H1 (cell line): Measurements from ENCODE around the gene PIP5K1B. TPM values are rescaled to one million over a fixed set of nuclear protein-coding genes. Genes with fewer than 3 reads are reported as not detected.
"Not testable (repeated sequence)": the region's sequence is repeated elsewhere in the genome, so short reads cannot be mapped to it uniquely, and the experiment has no call there.

Source experiments
- CTCF ChIA-PET: fragments of 300-600 bp; sonication (Branson Sonifier 250); formaldehyde crosslinking; loops from one replicate; lab custom pipeline; 2021; ENCODE audit not compliant: partially characterized antibody; lab: Charles Lee
- POLR2A ChIA-PET: fragments of 300-600 bp; sonication (Branson Sonifier 250); formaldehyde crosslinking; loops from one replicate; lab custom pipeline; 2021; ENCODE audit warnings: inconsistent platforms; ENCODE audit not compliant: partially characterized antibody; lab: Charles Lee
- DNase-seq, 2 experiments: peaks; one replicate each; pipeline versions ENCODE4 v3.0.0 to v3.0.0-alpha.2; 2010 to 2022; ENCODE audit warnings: low spot score in 2 of 2, low read depth in 1 of 2, mixed read lengths in 1 of 2
- FAIRE-seq: peaks from 2 replicates; lab custom pipeline; 2011; peaks lifted over from hg19 to GRCh38; lab: Jason Lieb, UNC
- H2AFZ ChIP-seq: 2 replicates; pipeline ENCODE4 v1.8.1; 2012; ENCODE audit warnings: low read length, inconsistent platforms
- H2AK5ac ChIP-seq: 2 replicates; pipeline ENCODE4 v1.6.1; 2013; ENCODE audit warnings: low read depth, low read length
- H2BK120ac ChIP-seq: replicated peaks from 2 replicates; pipeline ENCODE3; 2013; ENCODE audit warnings: low read depth, low read length, inconsistent platforms
- H2BK12ac ChIP-seq: 2 replicates; pipeline ENCODE4 v1.6.1; 2013; ENCODE audit warnings: low read depth, low read length
- H2BK15ac ChIP-seq: 2 replicates; pipeline ENCODE4 v1.6.1; 2013; ENCODE audit warnings: low read length
- H2BK20ac ChIP-seq: 2 replicates; pipeline ENCODE4 v1.6.1; 2013; ENCODE audit warnings: low read length
- H2BK5ac ChIP-seq: 2 replicates; pipeline ENCODE4 v1.6.1; 2013; ENCODE audit warnings: low read depth, low read length
- H3K14ac ChIP-seq: 2 replicates; pipeline ENCODE4 v1.6.1; 2013; ENCODE audit warnings: inconsistent platforms; ENCODE audit not compliant: insufficient read length
- H3K18ac ChIP-seq: 2 replicates; pipeline ENCODE4 v1.6.1; 2013; ENCODE audit warnings: low read length; ENCODE audit errors: extremely low read depth
- H3K23ac ChIP-seq: 2 replicates; pipeline ENCODE4 v1.6.1; 2013; ENCODE audit warnings: inconsistent platforms; ENCODE audit not compliant: insufficient read length
- H3K23me2 ChIP-seq: 2 replicates; pipeline ENCODE4 v1.6.1; 2013; ENCODE audit warnings: low read depth, low read length
- H3K27ac ChIP-seq: 2 replicates; pipeline ENCODE4 v1.6.1; 2011; ENCODE audit warnings: low read depth, low read length, inconsistent platforms
- H3K27me3 ChIP-seq, 4 experiments: replicated peaks in 1 of 4; 1 replicate in 1 of 4; 2 replicates in 3 of 4; pipeline versions ENCODE4 v1.6.1 to v1.8.1; 2011 to 2013; ENCODE audit warnings: low read length in 3 of 4, mild to moderate bottlenecking in 3 of 4, inconsistent platforms in 2 of 4, mixed read lengths in 2 of 4, moderate library complexity in 1 of 4; ENCODE audit not compliant: control insufficient read depth in 3 of 4, insufficient read depth in 3 of 4; ENCODE audit errors: extremely low read depth in 1 of 4
- H3K36me3 ChIP-seq, 4 experiments: 2 replicates each; pipeline versions ENCODE4 v1.6.1 to v1.8.1; 2011 to 2013; ENCODE audit warnings: mild to moderate bottlenecking in 4 of 4, low read length in 3 of 4, moderate library complexity in 2 of 4, control low read depth in 1 of 4, inconsistent platforms in 1 of 4; ENCODE audit not compliant: insufficient read depth in 4 of 4, control insufficient read depth in 2 of 4
- H3K4ac ChIP-seq: replicated peaks from 2 replicates; pipeline ENCODE3; 2013; ENCODE audit warnings: low read length, low read depth, mixed read lengths, inconsistent platforms; ENCODE audit not compliant: insufficient read length
- H3K4me1 ChIP-seq, 4 experiments: replicated peaks in 1 of 4; 1 replicate in 1 of 4; 2 replicates in 3 of 4; pipeline versions ENCODE4 v1.6.1 to v1.8.1; 2011 to 2013; ENCODE audit warnings: low read length in 3 of 4, inconsistent platforms in 2 of 4, mixed read lengths in 1 of 4; ENCODE audit not compliant: insufficient read depth in 4 of 4, control insufficient read depth in 3 of 4
- H3K4me2 ChIP-seq, 2 experiments: 2 replicates each; pipeline versions ENCODE4 v1.6.1 to v1.8.1; 2011 to 2013; ENCODE audit warnings: low read depth in 2 of 2, low read length in 2 of 2, control low read depth in 1 of 2, inconsistent platforms in 1 of 2, mild to moderate bottlenecking in 1 of 2; ENCODE audit not compliant: insufficient read depth in 1 of 2
- H3K4me3 ChIP-seq, 4 experiments: fragments of 200-600, 300-600 bp in 1 of 4; sonication (generic), shearing (Covaris generic), sonication (Bioruptor Twin) in 1 of 4; 2 replicates each; pipeline versions ENCODE4 v1.5.1 to v1.8.1; 2011 to 2016; ENCODE audit warnings: low read length in 4 of 4, low read depth in 3 of 4, control low read depth in 2 of 4, inconsistent platforms in 2 of 4, mild to moderate bottlenecking in 2 of 4, mixed read lengths in 1 of 4, moderate library complexity in 1 of 4; ENCODE audit not compliant: insufficient read depth in 2 of 4; ENCODE audit errors: extremely low read depth in 1 of 4
- H3K56ac ChIP-seq: replicated peaks from 2 replicates; pipeline ENCODE3; 2013; ENCODE audit warnings: low read depth, mild to moderate bottlenecking, mixed read lengths, low read length, inconsistent platforms; ENCODE audit not compliant: insufficient read length
- H3K79me1 ChIP-seq: 2 replicates; pipeline ENCODE4 v1.6.1; 2013; ENCODE audit warnings: low read depth, low read length, control low read depth
- H3K79me2 ChIP-seq, 2 experiments: 2 replicates each; pipeline versions ENCODE4 v1.6.1 to v1.8.1; 2012 to 2013; ENCODE audit warnings: low read length in 2 of 2, mild to moderate bottlenecking in 2 of 2, inconsistent platforms in 1 of 2; ENCODE audit not compliant: insufficient read depth in 2 of 2, control insufficient read depth in 1 of 2
- H3K9ac ChIP-seq, 4 experiments: replicated peaks in 1 of 4; 1 replicate in 1 of 4; 2 replicates in 3 of 4; pipeline versions ENCODE4 v1.6.1 to v1.8.1; 2011 to 2013; ENCODE audit warnings: low read depth in 3 of 4, low read length in 3 of 4, control low read depth in 2 of 4, mild to moderate bottlenecking in 2 of 4, moderate library complexity in 2 of 4, inconsistent platforms in 1 of 4; ENCODE audit errors: extremely low read depth in 1 of 4
- H3K9me3 ChIP-seq, 2 experiments: 2 replicates each; pipeline versions ENCODE4 v1.6.1 to v1.8.1; 2012 to 2013; ENCODE audit warnings: mild to moderate bottlenecking in 2 of 2, moderate library complexity in 2 of 2, control low read depth in 1 of 2, inconsistent platforms in 1 of 2, low read depth in 1 of 2, low read length in 1 of 2, mixed read lengths in 1 of 2; ENCODE audit not compliant: insufficient read depth in 2 of 2
- H4K20me1 ChIP-seq, 2 experiments: replicated peaks in 1 of 2; 2 replicates each; pipeline versions ENCODE3 to v1.8.1; 2011 to 2013; ENCODE audit warnings: inconsistent platforms in 2 of 2, low read length in 2 of 2, mild to moderate bottlenecking in 1 of 2; ENCODE audit not compliant: insufficient read depth in 2 of 2, control insufficient read depth in 1 of 2
- H4K5ac ChIP-seq: 2 replicates; pipeline ENCODE4 v1.6.1; 2013; ENCODE audit warnings: low read length, low read depth, mixed read lengths, inconsistent platforms; ENCODE audit not compliant: insufficient read length
- H4K8ac ChIP-seq: 2 replicates; pipeline ENCODE4 v1.8.0; 2013; ENCODE audit warnings: mild to moderate bottlenecking, moderate library complexity, low read length, inconsistent platforms; ENCODE audit not compliant: insufficient read depth; ENCODE audit errors: extremely low read depth
- H4K91ac ChIP-seq: replicated peaks from 2 replicates; pipeline ENCODE3; 2013; ENCODE audit warnings: low read length, mixed read lengths, inconsistent platforms; ENCODE audit not compliant: insufficient read length
- BACH1 ChIP-seq: IDR thresholded peaks from 2 replicates; pipeline ENCODE4 v1.6.1; 2012; ENCODE audit warnings: low read length, improper control_type of control experiment
- GTF2F1 ChIP-seq: IDR thresholded peaks from 2 replicates; pipeline ENCODE4 v1.6.1; 2012; ENCODE audit warnings: low read depth, low read length, improper control_type of control experiment, borderline replicate concordance
- WGBS, 2 experiments: shearing (Covaris generic) in 1 of 2; methylation state at CpG; one replicate each; pipeline versions ENCODE4 v1.1.6 to v1.1.7; 2013 to 2015; ENCODE audit warnings: low lambda C conversion rate in 2 of 2, mixed read lengths in 2 of 2, inconsistent platforms in 1 of 2, low coverage in 1 of 2, missing lambda C conversion rate in 1 of 2; ENCODE audit not compliant: insufficient replicate concordance in 2 of 2, insufficient coverage in 1 of 2, insufficient read length in 1 of 2; ENCODE audit errors: extremely low coverage in 1 of 2, missing lambda C conversion rate in 1 of 2; 5-methylcytosine and 5-hydroxymethylcytosine counted together
- polyA plus RNA-seq, 7 experiments: library from polyadenylated mRNA; depleted of rRNA in 3 of 7; stranded (reverse) in 5 of 7; unstranded in 2 of 7; fragments of >200 nt in 5 of 7; fragments of 200-250 nt in 2 of 7; gene quantifications; 1 replicate in 5 of 7; 2 replicates in 1 of 7; 4 replicates in 1 of 7; pipeline versions ENCODE4 v1.2.1 to v1.2.3, GENCODE V29; 2011 to 2013; ENCODE audit warnings: missing spikeins in 2 of 7, mixed read lengths in 2 of 7
- total RNA-seq: library from RNA; stranded (reverse); fragmentation: NEBNext Ultra II Directional; extraction: Animal tissue kit (Norgen Biotek cat#: 25700); gene quantifications from 2 replicates; pipeline ENCODE4 v1.2.1, GENCODE V29; 2021

Gene PIP5K1B
- total and polyA plus RNA-seq, 2 of the 8 experiments (the other 6 are each of a cell fraction or from before 2014, with no cell fraction given), result 4.7 to 7.7 TPM

DNA sequence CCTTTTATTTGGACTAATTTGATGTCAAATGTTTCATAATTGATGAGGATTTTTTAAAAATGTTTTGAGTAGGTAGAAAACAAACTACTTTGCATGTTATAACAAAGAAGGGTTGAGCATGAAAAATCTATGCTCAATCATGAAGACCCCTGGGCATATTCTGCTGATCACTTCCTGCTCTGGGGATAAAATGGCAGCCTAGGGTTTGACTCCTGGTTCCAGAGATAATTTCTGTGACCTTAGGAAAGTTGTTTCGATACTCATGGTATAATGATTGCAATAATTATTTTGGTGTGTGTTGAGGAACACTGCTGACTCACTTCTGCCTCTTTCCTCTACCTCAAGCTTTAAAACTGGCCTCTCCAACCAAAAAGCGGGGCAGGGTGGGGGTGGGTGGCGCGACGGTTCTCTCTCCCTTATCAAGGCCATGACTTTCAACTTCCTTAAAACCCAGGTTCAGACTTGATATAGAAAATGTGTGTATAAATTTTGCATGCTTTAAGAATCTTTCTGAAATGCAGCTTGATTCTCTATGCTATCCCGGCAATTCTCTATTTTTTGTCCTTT, 6.0 kb upstream of the PIP5K1B start (continued):
- TF ChIP-seq GTF2F1 (no peak), BACH1 (no peak)

DNA sequence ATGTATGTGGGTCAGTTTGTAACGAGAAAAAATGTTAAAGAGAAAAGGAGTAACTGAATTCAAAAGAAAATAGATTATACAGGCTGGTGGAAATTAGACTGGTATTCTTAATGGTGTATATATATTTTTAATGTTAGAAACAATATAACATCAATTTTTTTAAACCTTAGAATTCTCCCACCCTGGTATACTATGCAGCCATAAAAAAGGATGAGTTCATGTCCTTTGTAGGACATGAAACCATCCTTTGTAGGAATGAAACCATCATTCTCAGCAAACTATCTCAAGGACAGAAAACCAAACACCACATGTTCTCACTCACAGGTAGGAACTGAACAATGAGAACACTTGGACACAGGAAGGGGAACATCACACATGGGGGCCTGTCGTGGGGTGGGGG, 5.4 kb upstream of the PIP5K1B start:
- H3K27me3 ChIP-seq, result peaks cover 0 to 11% (median 9%) of the 10 kb centered on the region in 4 experiments; a peak in 5 of 7 replicates
- DNase-seq, H2BK15ac ChIP-seq, H3K23me2 ChIP-seq, H4K8ac ChIP-seq, H2AFZ ChIP-seq, H4K20me1 ChIP-seq, H2BK120ac ChIP-seq, FAIRE-seq, H2BK20ac ChIP-seq, H3K56ac ChIP-seq, H4K5ac ChIP-seq, H3K79me2 ChIP-seq, H3K4me1 ChIP-seq, H3K4ac ChIP-seq, H3K27ac ChIP-seq, H3K36me3 ChIP-seq, H3K4me3 ChIP-seq, H3K14ac ChIP-seq, H2AK5ac ChIP-seq, H2BK12ac ChIP-seq, H3K4me2 ChIP-seq, POLR2A ChIA-PET, H3K9ac ChIP-seq, H3K18ac ChIP-seq, H2BK5ac ChIP-seq, H4K91ac ChIP-seq, H3K79me1 ChIP-seq, H3K9me3 ChIP-seq, H3K23ac ChIP-seq: not testable (repeated sequence)
- 92% methylated on average over 1 of the region's 2 CpGs; no CpG with 5 or more reads in 1 of the 2 experiments for WGBS, 2 experiments
- CTCF ChIA-PET, result interaction anchor here (1.1 to 2.5 kb wide), 2 partner anchors 13 to 22 kb away, joined by 6 to 13 read pairs; no protein-coding TSS in a partner anchor
